B cell (primary cell): ENCODE results near the gene RNF213.

Experiments
- CTCF ChIP-seq: fragments of 200-600 bp; IDR thresholded peaks from one replicate; pipeline ENCODE4 v1.8.0; 2022; ENCODE audit warnings: antibody characterized with exemption, mild to moderate bottlenecking
- EZH2 ChIP-seq: IDR thresholded peaks from 2 replicates; pipeline ENCODE4 v1.6.1; 2012; ENCODE audit warnings: borderline replicate concordance, low read depth, mild to moderate bottlenecking, moderate library complexity, low read length; ENCODE audit not compliant: insufficient read depth, poor library complexity, severe bottlenecking

- TF ChIP-seq CTCF (no peak), EZH2 (no peak)
These were observed 29.5 kb downstream of the RNF213 start for GRCh38 chr17:80290156-80290555.
